ENCODE measurements around the gene TATDN2. TPM values are rescaled to one million over a fixed set of nuclear protein-coding genes. Genes with fewer than 3 reads are reported as not detected.
A peak's percentile ranks its signal among the peaks of the same experiment; 100 is the strongest.

Gene TATDN2
- 14.3 and 22.9 TPM in 2 replicates for total RNA-seq

GRCh38 chr3:10248184-10248983, at the start of gene TATDN2:
TATDN2 (plus strand) TSS chr3:10248459; CDS start chr3:10249201, 742 bp downstream.

GRCh38 chr3:10292505-10293419, 44.5 kb downstream of the TATDN2 start, which contains the start of gene GHRL:
GHRL (minus strand) TSS chr3:10292947; CDS start chr3:10290180, 2,767 bp downstream.

Small RNA genes within 50 kb of the gene (small RNA-seq; reads per million reads assigned to genes)
- gene MIR378B (3.5 reads per million, percentile 89 among the genes with 10 or more reads in this experiment), gene RF02126 (not detected)

Other genes with a start within 250 kb of the TATDN2 start
- 18.4 and 31.7 TPM in 2 replicates for gene FANCD2, start 222.0 kb upstream of the TATDN2 start, total RNA-seq
- gene FANCD2OS, start 140.2 kb upstream of the TATDN2 start, total RNA-seq, result not detected in 2 replicates
- 80.9 and 123 TPM in 2 replicates for gene BRK1, start 132.8 kb upstream of the TATDN2 start, total RNA-seq
- gene VHL, start 106.7 kb upstream of the TATDN2 start, total RNA-seq, result 23.5 and 32.8 TPM in 2 replicates
- gene IRAK2, start 83.5 kb upstream of the TATDN2 start, total RNA-seq, result 5.5 and 10.8 TPM in 2 replicates
- not detected in 2 replicates for gene GHRL, start 44.5 kb downstream of the TATDN2 start, total RNA-seq
- 193 and 219 TPM in 2 replicates for gene SEC13, start 72.7 kb downstream of the TATDN2 start, total RNA-seq

Data from subcutaneous preadipocyte (primary cell).